Measurements from ENCODE around the gene ROR1.

Gene ROR1

GRCh38 chr1:63983391-63984256, 209.8 kb downstream of the ROR1 start:
- DNase-seq, result no peak

DNA sequence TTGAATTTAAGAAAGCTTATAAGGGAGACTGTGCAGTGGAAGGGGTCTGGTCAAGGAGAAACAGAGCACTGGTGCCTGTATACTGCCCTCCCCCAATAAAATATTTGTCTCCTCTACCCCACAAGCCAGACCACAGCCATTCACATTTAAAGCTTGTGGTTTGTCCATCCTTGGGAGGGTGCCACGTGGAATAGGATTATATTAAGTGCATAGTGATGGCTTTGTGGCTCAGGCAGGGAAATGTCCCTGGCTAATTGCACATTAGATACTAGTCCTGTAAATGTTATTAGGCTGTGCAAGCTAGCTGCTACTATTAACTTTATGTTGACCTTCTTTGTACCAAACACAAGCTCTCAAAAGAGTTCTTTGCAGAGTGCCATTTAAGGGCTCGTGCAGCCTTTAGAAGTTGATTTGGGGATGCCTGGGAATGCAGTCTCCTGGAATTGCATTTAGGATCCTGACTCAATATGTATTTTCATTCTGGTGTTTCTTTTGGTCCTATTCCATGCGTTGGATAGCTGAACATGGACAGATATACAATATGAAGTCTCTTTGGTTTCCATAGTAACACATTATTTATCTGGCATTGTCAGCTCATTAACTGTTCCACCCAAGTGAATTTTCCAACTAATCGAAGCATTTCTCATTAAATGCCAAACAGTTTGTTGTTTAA, 210.6 kb downstream of the ROR1 start:
- peak; percentile 11 for DNase-seq

DNA sequence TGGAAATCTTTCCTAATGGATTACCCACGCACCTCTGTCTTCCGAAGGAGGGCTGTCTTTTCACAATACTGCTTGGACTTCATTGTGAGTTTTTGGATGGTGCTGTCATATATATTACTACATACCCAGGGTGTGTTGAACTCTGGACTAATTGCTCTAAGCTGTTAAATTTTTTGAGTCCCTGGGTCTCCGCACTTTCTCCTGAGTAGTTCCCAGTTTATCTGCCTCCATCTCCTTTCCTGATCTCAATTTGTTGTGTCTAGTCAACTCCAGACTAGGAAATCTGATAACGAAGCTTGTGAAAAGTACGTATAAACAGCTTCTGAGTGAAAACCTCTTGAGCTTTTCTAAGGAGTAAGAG, 211.1 kb downstream of the ROR1 start:
- no peak for DNase-seq

GRCh38 chr1:63987014-63987627, 213.3 kb downstream of the ROR1 start:
- DNase-seq, result peak; percentile 50

GRCh38 chr1:63987628-63988024, 213.8 kb downstream of the ROR1 start:
- no peak for DNase-seq

DNA sequence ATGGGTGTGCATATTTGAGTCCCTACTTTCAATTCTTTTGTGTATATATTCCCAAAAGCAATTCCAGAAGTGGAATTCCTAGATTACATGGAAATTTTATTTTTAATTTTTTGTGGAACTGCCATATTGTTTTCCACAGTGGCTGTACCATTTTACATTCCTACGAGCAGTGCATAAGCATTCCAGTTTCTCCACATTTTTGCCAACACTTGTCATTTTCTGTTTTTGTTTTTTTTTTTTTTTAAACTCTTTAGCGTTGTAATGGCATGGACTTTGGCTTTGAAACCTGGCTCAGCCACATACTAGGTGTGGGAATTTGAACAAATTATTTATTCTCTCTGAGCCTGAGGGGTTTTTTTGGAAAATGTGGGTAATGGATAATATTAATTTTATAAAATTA, 215.1 kb downstream of the ROR1 start:
- DNase-seq, result no peak

DNA sequence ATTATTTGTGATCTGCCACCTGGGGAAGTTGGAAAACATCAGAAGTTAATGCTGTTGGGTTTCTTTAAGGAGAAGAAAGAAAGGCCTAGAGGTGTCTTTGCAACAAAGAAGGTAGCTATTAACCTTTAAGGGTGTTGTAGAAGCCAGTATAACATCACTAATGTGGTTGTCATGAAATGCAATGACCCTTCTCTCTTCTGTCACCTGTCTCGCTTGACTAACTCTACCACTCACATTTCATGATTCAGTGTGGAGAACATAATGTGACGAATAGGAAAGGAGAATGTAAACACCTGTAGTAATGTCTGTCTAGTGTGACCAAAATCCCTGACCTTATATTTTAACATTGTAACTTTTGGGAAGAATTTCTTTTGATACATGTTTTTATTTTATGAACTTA, 217.9 kb downstream of the ROR1 start:
- DNase-seq, result no peak

DNA sequence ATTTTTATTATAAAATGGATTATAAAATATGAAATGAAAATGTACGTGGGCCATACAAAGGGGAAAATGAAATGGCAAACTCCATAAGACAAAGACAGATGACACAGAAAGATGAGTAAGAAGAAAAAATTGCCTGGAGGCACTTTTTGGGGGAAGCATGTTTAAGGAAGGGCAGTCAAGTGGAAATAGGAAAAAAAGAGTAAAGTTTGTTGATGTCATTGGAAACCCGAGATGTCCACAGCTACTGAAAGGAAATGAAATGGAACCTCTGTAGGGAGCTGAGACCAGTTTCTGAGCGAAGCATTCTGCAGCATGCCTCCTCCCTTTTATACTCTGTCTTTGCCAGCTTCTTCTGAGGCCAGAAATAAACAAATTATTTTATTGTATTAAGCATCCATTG, 226.2 kb downstream of the ROR1 start:
- peak; percentile 74 for DNase-seq

- no peak for DNase-seq
Observed at GRCh38 chr1:64001038-64001437, 227.2 kb downstream of the ROR1 start.

- DNase-seq, result peak; percentile 65
Observed at GRCh38 chr1:64004451-64005025, 230.7 kb downstream of the ROR1 start.

- no peak for DNase-seq
Observed at GRCh38 chr1:64005801-64006200, 232.0 kb downstream of the ROR1 start.

GRCh38 chr1:64006276-64007051, 232.6 kb downstream of the ROR1 start:
- DNase-seq, result peak; percentile 48

DNA sequence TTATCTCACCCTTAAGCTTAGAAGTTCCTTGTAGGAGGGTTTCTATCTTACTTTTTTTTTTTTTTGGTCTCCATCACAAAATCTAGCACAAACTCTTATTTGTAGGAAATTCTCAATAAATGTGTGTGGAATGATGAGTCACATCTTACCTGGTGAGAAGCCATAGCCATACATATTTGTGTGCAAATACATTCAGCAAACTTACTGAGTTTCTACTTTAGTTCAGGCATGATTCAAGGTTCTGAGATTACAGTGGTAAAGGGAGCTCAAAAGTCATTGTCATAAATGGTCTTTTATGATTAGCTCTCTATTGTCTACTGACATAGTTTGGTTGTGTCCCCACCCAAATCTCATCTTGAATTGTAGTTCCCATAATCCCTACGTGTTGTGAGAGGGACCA, 236.5 kb downstream of the ROR1 start:
- no peak for DNase-seq

- no peak for DNase-seq
Observed at GRCh38 chr1:64013395-64013794, 239.6 kb downstream of the ROR1 start.

DNA sequence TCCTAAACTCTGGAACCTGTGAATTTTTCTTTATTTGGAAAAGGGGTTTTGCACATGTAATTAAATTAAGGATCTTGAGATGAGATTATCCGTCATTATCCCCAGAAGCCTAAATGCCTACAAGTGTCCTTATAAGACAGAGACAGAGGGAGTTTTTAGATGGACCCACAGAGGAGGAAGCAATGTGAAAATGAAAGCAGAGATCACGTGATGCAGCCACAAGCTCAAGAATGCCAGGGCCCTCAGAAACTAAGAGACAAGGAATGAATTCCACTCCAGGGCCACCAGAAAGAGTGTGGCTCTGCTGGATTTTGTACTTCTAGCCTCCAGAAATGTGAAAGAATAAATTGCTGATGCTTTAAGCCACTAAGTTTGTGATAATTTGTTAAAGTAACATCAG, 246.0 kb downstream of the ROR1 start:
- DNase-seq, result no peak

DNA sequence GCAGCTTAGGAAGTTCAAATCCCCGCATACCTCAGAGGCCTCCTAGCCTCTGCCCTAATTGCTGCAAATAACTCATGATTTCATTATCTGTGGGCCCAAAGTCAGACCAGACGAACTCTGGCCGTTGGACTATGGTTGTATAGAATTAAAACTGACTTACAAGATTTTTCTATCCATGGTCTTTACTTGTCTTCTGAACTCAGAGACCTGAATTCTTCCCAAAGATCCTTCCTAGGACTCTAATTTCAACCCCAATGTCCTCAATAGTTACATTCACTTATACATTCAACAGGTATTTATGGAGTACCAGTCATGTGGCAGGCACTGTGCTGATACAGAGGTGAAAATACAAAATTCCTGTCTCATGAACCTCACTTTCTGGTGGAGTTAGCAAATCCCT, 247.2 kb downstream of the ROR1 start:
- DNase-seq, result no peak

- DNase-seq, result no peak
Observed at GRCh38 chr1:64025051-64025450, 251.2 kb downstream of the ROR1 start.

DNA sequence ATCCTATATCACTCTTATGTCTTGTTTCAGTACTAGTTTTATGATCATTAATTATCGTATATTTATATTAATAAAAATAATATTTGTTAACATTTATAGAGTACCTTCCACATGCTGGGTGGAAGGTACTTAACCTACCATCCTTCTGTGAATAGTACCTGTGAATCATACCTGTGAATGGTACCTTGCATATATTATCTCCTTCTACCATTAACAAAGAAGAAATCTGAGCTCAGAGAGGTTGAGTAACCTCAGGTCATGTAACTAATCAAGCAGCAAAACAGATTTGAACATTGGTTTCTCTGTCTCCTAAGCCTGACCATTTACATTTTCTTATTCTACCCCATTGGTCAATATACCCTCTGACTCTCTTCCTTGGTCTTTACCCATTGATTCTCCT, 255.2 kb downstream of the ROR1 start:
- no peak for DNase-seq

- DNase-seq, result no peak
Observed at GRCh38 chr1:64030411-64030810, 256.6 kb downstream of the ROR1 start.

GRCh38 chr1:64031236-64031635, 257.4 kb downstream of the ROR1 start:
- peak; percentile 80 for DNase-seq

GRCh38 chr1:64033667-64034220, 259.9 kb downstream of the ROR1 start:
- peak; percentile 80 for DNase-seq

GRCh38 chr1:64036549-64036948, 262.7 kb downstream of the ROR1 start:
- no peak for DNase-seq

DNA sequence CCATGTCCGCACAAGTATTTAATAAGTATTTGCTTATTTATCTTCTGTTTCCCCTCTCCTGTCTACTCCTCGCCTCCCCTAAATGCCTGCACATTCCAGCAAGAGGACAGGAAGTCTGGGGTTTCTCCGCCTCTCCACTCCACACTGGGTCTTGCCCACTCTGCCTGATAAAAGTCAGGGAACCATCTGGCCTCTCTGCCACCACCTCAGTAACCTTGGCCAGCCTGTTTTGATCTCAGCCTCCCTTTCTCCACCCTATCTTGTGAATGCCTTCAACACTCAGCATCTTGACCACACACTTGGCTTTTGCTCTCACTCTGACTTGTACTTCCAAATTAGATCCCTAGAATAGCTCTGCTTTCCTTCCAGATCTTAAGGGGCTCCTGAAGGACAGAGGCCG, 264.3 kb downstream of the ROR1 start:
- peak; percentile 75 for DNase-seq

All from NCI-H226 (cell line).